Keratinocyte (primary cell): ENCODE measurements around the gene AKR1E2.

Experiments
- CTCF ChIP-seq, 3 experiments: IDR thresholded peaks in 1 of 3; conservative IDR thresholded peaks in 1 of 3; optimal IDR thresholded peaks in 1 of 3; 2 replicates in 2 of 3; 3 replicates in 1 of 3; pipeline versions ENCODE3 to v1.5.1; 2011; ENCODE audit warnings: low read length in 3 of 3, mild to moderate bottlenecking in 3 of 3, moderate library complexity in 2 of 3, control low read depth in 1 of 3, inconsistent platforms in 1 of 3; ENCODE audit not compliant: insufficient read depth in 2 of 3; ENCODE audit errors: extremely low read depth in 1 of 3
- EZH2 ChIP-seq: IDR thresholded peaks from one replicate; pipeline ENCODE4 v1.6.1; 2012; ENCODE audit warnings: inconsistent platforms, mild to moderate bottlenecking, low read length, moderate library complexity

DNA sequence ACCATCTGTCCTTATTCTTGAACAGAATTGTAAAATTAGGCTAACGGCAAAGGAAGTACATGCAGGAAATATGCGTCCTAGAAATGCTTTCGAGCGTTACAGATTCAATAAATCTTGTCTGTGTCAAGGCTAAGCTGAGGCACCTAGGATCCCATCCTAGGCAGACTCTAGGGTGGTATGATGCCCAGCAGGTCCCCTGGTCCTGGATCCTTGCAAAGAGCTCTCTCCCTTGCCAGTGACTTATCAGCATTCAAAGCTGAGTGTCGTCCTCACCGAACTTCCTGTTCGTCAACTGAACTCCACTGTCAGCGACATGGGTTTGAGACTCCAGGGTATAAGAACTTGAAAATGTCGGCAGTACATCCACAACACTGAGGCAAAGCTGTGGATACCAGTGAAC, 61.5 kb downstream of the AKR1E2 start:
- TF ChIP-seq CTCF (optimal IDR thresholded peaks at IDR 0.05 in 1 of 3, IDR thresholded peaks at IDR 0.05 in 1 of 3, conservative IDR thresholded peaks at IDR 0.05 in 1 of 3; ENCODE audit: extremely low read depth in 1 of 3, insufficient read depth in 2 of 3, low read length in 3 of 3): no peak
- no peak for TF ChIP-seq EZH2
